Mucosa of descending colon (tissue), 3 donors: Measurements from ENCODE around the gene IL1RL2. TPM values are rescaled to one million over a fixed set of nuclear protein-coding genes. Genes with fewer than 3 reads are reported as not detected.
A peak's percentile ranks its signal among the peaks of the same experiment; 100 is the strongest.

Experiments used
- ATAC-seq: fragments of 200-7000 bp; cut with Tn5 transposase; one replicate; pipeline ENCODE4 v1.9.1; 2020; ENCODE audit warnings: mild to moderate bottlenecking, moderate library complexity
- DNase-seq, 3 donors: peaks; one replicate each; pipeline ENCODE4 v3.0.0-alpha.2; 2020
- H3K36me3 ChIP-seq: fragments of 200-600 bp; one replicate; pipeline ENCODE4 v1.8.0; 2021; ENCODE audit warnings: low read depth, mild to moderate bottlenecking
- H3K4me1 ChIP-seq: fragments of 200-600 bp; one replicate; pipeline ENCODE4 v1.8.0; 2021; ENCODE audit warnings: low read depth, mild to moderate bottlenecking
- H3K4me3 ChIP-seq: fragments of 200-600 bp; one replicate; pipeline ENCODE4 v1.8.0; 2021; ENCODE audit warnings: mild to moderate bottlenecking
- H3K9me3 ChIP-seq: fragments of 200-600 bp; one replicate; pipeline ENCODE4 v1.8.0; 2021; ENCODE audit warnings: mild to moderate bottlenecking
- CTCF ChIP-seq: fragments of 200-600 bp; IDR thresholded peaks from one replicate; pipeline ENCODE4 v1.8.0; 2022; ENCODE audit warnings: antibody characterized with exemption, mild to moderate bottlenecking
- intact Hi-C, 2 donors: fragments of 100-400 bp; cut with DNase I in 1 of 2; cut with micrococcal nuclease in 1 of 2; formaldehyde crosslinking; loops; one replicate each; pipeline versions ENCODE4 v1.11.0 to v1.11.1; 2022; cut with DNase I, micrococcal nuclease
- total RNA-seq, 3 donors: library from RNA; stranded (reverse); fragmentation: NEBNext Ultra II Directional in 2 of 3; extraction: Animal tissue kit (Norgen Biotek cat#: 25700) in 2 of 3; gene quantifications; one replicate each; pipeline versions ENCODE4 v1.2.1 to v1.2.4, GENCODE V29; 2021 to 2023
- donor health status: DM: no; HTN: no; CAD: no; lungs with moderate emphysema.
- donor health status: DM: no; HTN: no; CAD: no.
- donor health status: DM: no; HTN: yes; CAD: no.

The IL1RL2 gene
- total RNA-seq, 3 donors from 2014 or later = 1.5 to 1.7 (median 1.5) TPM

GRCh38 chr2:102141011-102141943 lies 45.5 kb upstream of the IL1RL2 start:
- peaks cover 7% of the 10 kb centered on the region for H3K9me3 ChIP-seq
- no peak for ATAC-seq
- DNase-seq = no peak
- no peak for TF ChIP-seq CTCF
- H3K36me3 ChIP-seq = no peaks in the 10 kb centered on the region
- no peaks in the 10 kb centered on the region for H3K4me1 ChIP-seq
- intact Hi-C loops = loop anchor here in 1 of 2 donors (10.0 kb wide), 1 partner anchor 116 kb away; no protein-coding TSS in a partner anchor
- no peak overlapping the region for H3K4me3 ChIP-seq

GRCh38 chr2:102141970-102142828 lies 44.6 kb upstream of the IL1RL2 start, which contains the start of gene IL1R1:
Gene IL1R1 (plus strand): TSS chr2:102142746. CDS start chr2:102157725, 14,979 bp downstream.
- Histone ChIP-seq H3K4me3 (peak within 1 kb of the TSS; percentile 27), H3K4me1 (peaks cover under 1% of the 10 kb centered on the region), H3K36me3 (no peaks in the 10 kb centered on the region), H3K9me3 (peaks cover 9% of the 10 kb centered on the region)
- ATAC-seq (peak; percentile 96), DNase-seq (peak; percentile 80 to 88 (median 82))
- no peak for TF ChIP-seq CTCF
- intact Hi-C loops = loop anchor here in 1 of 2 donors (10.0 kb wide), 1 partner anchor 117 kb away; no protein-coding TSS in a partner anchor

GRCh38 chr2:102142829-102143449 lies 43.9 kb upstream of the IL1RL2 start:
- intact Hi-C loops = loop anchor here in 1 of 2 donors (10.0 kb wide), 1 partner anchor 118 kb away; no protein-coding TSS in a partner anchor
- H3K4me1 ChIP-seq = peaks cover 4% of the 10 kb centered on the region
- H3K4me3 ChIP-seq = peak overlapping the region; percentile 27
- no peaks in the 10 kb centered on the region for H3K36me3 ChIP-seq
- DNase-seq = peak in 1 of 3 donors; percentile 58
- peaks cover 9% of the 10 kb centered on the region for H3K9me3 ChIP-seq
- TF ChIP-seq CTCF = no peak
- peak; percentile 13 for ATAC-seq

- no peak overlapping the region for H3K4me3 ChIP-seq
- TF ChIP-seq CTCF = no peak
- DNase-seq (no peak), ATAC-seq (no peak)
- no peaks in the 10 kb centered on the region for H3K36me3 ChIP-seq
- peaks cover 4% of the 10 kb centered on the region for H3K4me1 ChIP-seq
- H3K9me3 ChIP-seq = peaks cover 9% of the 10 kb centered on the region
- intact Hi-C loops = loop anchor here in 1 of 2 donors (10.0 kb wide), 1 partner anchor 119 kb away; no protein-coding TSS in a partner anchor
Observed at GRCh38 chr2:102143450-102143985, 43.3 kb upstream of the IL1RL2 start.
